Heart right ventricle (tissue), 16 donors: ENCODE measurements around the gene DTNB. TPM values are rescaled to one million over a fixed set of nuclear protein-coding genes. Genes with fewer than 3 reads are reported as not detected.

Experiments used
- ATAC-seq, 8 donors: fragments of 200-7000 bp; cut with Tn5 transposase; one replicate each; pipeline ENCODE4 v1.9.1; 2020; ENCODE audit warnings: mild to moderate bottlenecking in 8 of 8, moderate library complexity in 8 of 8, moderate number of reproducible peaks in 1 of 8
- DNase-seq, 2 donors: peaks; one replicate each; pipeline ENCODE4 v3.0.0-alpha.2; 2020
- H3K27ac ChIP-seq, 10 donors: fragments of 200-600 bp; sonication (generic) in 2 of 10; one replicate each; pipeline versions ENCODE4 v1.5.0 to v1.8.0; 2020 to 2022; ENCODE audit warnings: mild to moderate bottlenecking in 3 of 10
- H3K27me3 ChIP-seq, 7 donors: fragments of 200-600 bp; one replicate each; pipeline ENCODE4 v1.8.0; 2021 to 2022; ENCODE audit warnings: mild to moderate bottlenecking in 2 of 7
- H3K36me3 ChIP-seq, 9 donors: fragments of 200-600 bp; sonication (generic) in 1 of 9; one replicate each; pipeline versions ENCODE4 v1.5.0 to v1.8.0; 2020 to 2022; ENCODE audit warnings: mild to moderate bottlenecking in 2 of 9
- H3K4me1 ChIP-seq, 9 donors: fragments of 200-600 bp; sonication (generic) in 1 of 9; one replicate each; pipeline versions ENCODE4 v1.5.0 to v1.8.0; 2020 to 2022; ENCODE audit warnings: mild to moderate bottlenecking in 4 of 9
- H3K4me3 ChIP-seq, 10 donors: fragments of 200-600 bp; sonication (generic) in 2 of 10; one replicate each; pipeline versions ENCODE4 v1.5.0 to v1.8.0; 2020 to 2022; ENCODE audit warnings: mild to moderate bottlenecking in 7 of 10, moderate library complexity in 2 of 10
- H3K9me3 ChIP-seq, 11 donors: fragments of 200-600 bp in 10 of 11; sonication (generic) in 2 of 11; one replicate each; pipeline versions ENCODE4 v1.5.0 to v1.8.0; 2013 to 2022; ENCODE audit warnings: mild to moderate bottlenecking in 2 of 11, control low read depth in 1 of 11, moderate library complexity in 1 of 11
- CTCF ChIP-seq, 9 donors: fragments of 200-600 bp; sonication (generic) in 2 of 9; IDR thresholded peaks; one replicate each; pipeline versions ENCODE4 v1.5.0 to v1.8.0; 2021 to 2022; ENCODE audit warnings: antibody characterized with exemption in 9 of 9, mild to moderate bottlenecking in 5 of 9, moderate library complexity in 1 of 9
- WGBS, 2 donors: extraction: QIAGEN DNeasy Blood & Tissue Kit; methylation state at CpG; one replicate each; pipeline ENCODE4 v1.1.7; 2013; ENCODE audit warnings: inconsistent platforms in 1 of 2; 5-methylcytosine and 5-hydroxymethylcytosine counted together
- intact Hi-C, 10 donors: fragments of 100-400 bp; cut with DNase I; formaldehyde crosslinking; loops; one replicate each; pipeline versions ENCODE4 v1.11.1 to v1.14.2; 2022
- polyA plus RNA-seq, 2 donors: library from polyadenylated mRNA; stranded (reverse); fragments of 200-250 nt; gene quantifications; one replicate each; pipeline ENCODE4 v1.2.3, GENCODE V29; 2013
- total RNA-seq, 10 donors: library from RNA; stranded (reverse); fragmentation: NEBNext Ultra II Directional in 3 of 10; extraction: Animal tissue kit (Norgen Biotek cat#: 25700) in 3 of 10; gene quantifications; one replicate each; pipeline versions ENCODE4 v1.2.1 to v1.2.4, GENCODE V29; 2021 to 2023
- donor health status: Arrhythmogenic right ventricular cardiomyopathy.
- donor health status: ischemic (EF 13 %, LVEDD 7.1; RV severe dilation, severe dysfunction).
- donor health status: healthy with polysubstance abuse.
- donor health status: DM: no; HTN: yes; CAD: no.
- donor health status: DM: no; HTN: no; CAD: no.
- donor health status: ischemic (EF 25% LVEDD 6.9; RV normal size, moderate dysfunction).
- donor health status: ischemic (EF 25% LVEDD 5.7; RV mildly dilated, moderate dysfunction).
- donor health status: healthy.
- donor health status: DM: yes; HTN: yes; CAD: no.
- donor health status: Ischemic cardiomyopathy.
- donor health status: ischemic (EF 35%, LVEDD 5.7; RV mildly dilated, moderate dysfunction).
- donor health status: nonischemic (EF 11% LVEDD 7.7; RV severe dilation, severe dysfunction).
- donor health status: DM: yes; HTN: yes; CAD: no.
- donor health status: PGD.
- donor health status: ischemic (EF 29% LVEDD 5.4; RV normal size, mild dysfunction).
- donor health status: nonischemic (EF 23%, LVEDD 6.1; RV moderate dilation, normal function).

The DTNB gene
- total and polyA plus RNA-seq, 12 donors = 2.8 to 11.3 (median 7.8) TPM

- TF ChIP-seq CTCF (IDR thresholded peaks at IDR 0.05) = no peak
- ATAC-seq (no peak), DNase-seq (no peak)
These were observed 22.3 kb downstream of the DTNB start for GRCh38 chr2:25651066-25651465.

GRCh38 chr2:25650256-25650655 lies 23.1 kb downstream of the DTNB start:
- WGBS, 2 donors = 90 to 94% methylated on average over 3 of the region's 3 CpGs
- intact Hi-C loops = loop anchor here in 1 of 10 donors (10.0 kb wide), 1 partner anchor 295 kb away; no protein-coding TSS in a partner anchor
- Histone ChIP-seq H3K27ac (peak overlapping the region in 1 of 10 donors; percentile 87), H3K27me3 (no peaks in the 10 kb centered on the region), H3K4me3 (no peak overlapping the region), H3K4me1 (peaks cover 0 to 18% (median 0%) of the 10 kb centered on the region in 9 donors), H3K36me3 (peaks cover 0 to 8% (median 0%) of the 10 kb centered on the region in 9 donors), H3K9me3 (no peaks in the 10 kb centered on the region)
- TF ChIP-seq CTCF (IDR thresholded peaks at IDR 0.05) = no peak
- DNase-seq (no peak), ATAC-seq (peak in 4 of 8 donors; percentile 28 to 45 (median 29))

More at GRCh38 chr2:25651066-25651465, 22.3 kb downstream of the DTNB start:
- Histone ChIP-seq H3K36me3 (peaks cover 0 to 8% (median 0%) of the 10 kb centered on the region in 9 donors), H3K27ac (peak overlapping the region in 1 of 10 donors; percentile 87), H3K4me3 (no peak overlapping the region), H3K27me3 (no peaks in the 10 kb centered on the region), H3K9me3 (no peaks in the 10 kb centered on the region), H3K4me1 (peaks cover 0 to 18% (median 0%) of the 10 kb centered on the region in 9 donors)
- 67 to 94% methylated on average over 2 of the region's 2 CpGs for WGBS, 2 donors
- intact Hi-C loops = loop anchor here in 1 of 10 donors (10.0 kb wide), 1 partner anchor 296 kb away; no protein-coding TSS in a partner anchor

- DNase-seq = no peak
- no peaks in the 10 kb centered on the region for H3K9me3 ChIP-seq
- ATAC-seq = peak in 1 of 8 donors; percentile 14
- H3K4me3 ChIP-seq = no peak overlapping the region
- intact Hi-C loops = loop anchor here in 1 of 10 donors (10.0 kb wide), 1 partner anchor 295 kb away; no protein-coding TSS in a partner anchor
- no peaks in the 10 kb centered on the region for H3K27me3 ChIP-seq
- peaks cover 0 to 18% (median 0%) of the 10 kb centered on the region in 9 donors for H3K4me1 ChIP-seq
- peaks cover 0 to 8% (median 0%) of the 10 kb centered on the region in 9 donors for H3K36me3 ChIP-seq
- no peak for TF ChIP-seq CTCF (IDR thresholded peaks at IDR 0.05)
- WGBS, 2 donors = 81 to 83% methylated on average over 4 of the region's 4 CpGs
- peak overlapping the region in 1 of 10 donors; percentile 87 for H3K27ac ChIP-seq
These were observed 23.6 kb downstream of the DTNB start for GRCh38 chr2:25649786-25650185.

- Histone ChIP-seq H3K36me3 (peaks cover 0 to 5% (median 0%) of the 10 kb centered on the region in 9 donors), H3K9me3 (no peaks in the 10 kb centered on the region), H3K4me3 (no peak overlapping the region), H3K27ac (no peak overlapping the region), H3K27me3 (no peaks in the 10 kb centered on the region), H3K4me1 (no peaks in the 10 kb centered on the region)
- TF ChIP-seq CTCF (IDR thresholded peaks at IDR 0.05) = no peak
- intact Hi-C loops = no loop called here
- ATAC-seq = no peak
- DNase-seq = no peak
- WGBS, 2 donors = 95 to 99% methylated on average over 3 of the region's 3 CpGs
These were observed 31.1 kb downstream of the DTNB start for GRCh38 chr2:25642298-25642697.
